NCI-H187 treated with DMSO at 0.1 percent for 48 hours (cell line): ENCODE data around the gene TPH1.

Experiments used
- DNase-seq: peaks from one replicate; lab custom pipeline; 2025; lab: John Stamatoyannopoulos, UW

The TPH1 gene

GRCh38 chr11:18046116-18046777 is at the start of gene TPH1:
TPH1 (minus strand) TSS chr11:18046269; CDS start chr11:18040762, 5,507 bp downstream.
- DNase-seq: no peak

- DNase-seq: no peak
Observed at GRCh38 chr11:18093959-18094358, 47.9 kb upstream of the TPH1 start.

GRCh38 chr11:18091731-18092130 is 45.7 kb upstream of the TPH1 start:
- DNase-seq: no peak

GRCh38 chr11:18088966-18089365 is 42.9 kb upstream of the TPH1 start:
- DNase-seq: no peak

- no peak for DNase-seq
Observed at GRCh38 chr11:18088366-18088765, 42.3 kb upstream of the TPH1 start.

- DNase-seq: no peak
Observed at GRCh38 chr11:18081551-18081950, 35.5 kb upstream of the TPH1 start.

GRCh38 chr11:18080451-18080850 is 34.4 kb upstream of the TPH1 start:
- DNase-seq: no peak

GRCh38 chr11:18078909-18079308 is 32.8 kb upstream of the TPH1 start:
- DNase-seq: no peak

GRCh38 chr11:18075444-18075843 is 29.4 kb upstream of the TPH1 start:
- DNase-seq: no peak

GRCh38 chr11:18071098-18071705 is 25.1 kb upstream of the TPH1 start:
- no peak for DNase-seq

- DNase-seq: no peak
Observed at GRCh38 chr11:18067372-18067771, 21.3 kb upstream of the TPH1 start.

GRCh38 chr11:18066626-18067025 is 20.6 kb upstream of the TPH1 start:
- no peak for DNase-seq

GRCh38 chr11:18065572-18065971 is 19.5 kb upstream of the TPH1 start:
- DNase-seq: peak; percentile 91

GRCh38 chr11:18064450-18065054 is 18.5 kb upstream of the TPH1 start:
- no peak for DNase-seq

GRCh38 chr11:18063862-18064434 is 17.9 kb upstream of the TPH1 start:
- DNase-seq: peak; percentile 62

- DNase-seq: no peak
Observed at GRCh38 chr11:18063125-18063524, 17.1 kb upstream of the TPH1 start.

- DNase-seq: no peak
Observed at GRCh38 chr11:18061351-18061750, 15.3 kb upstream of the TPH1 start.

GRCh38 chr11:18056561-18057181 is 10.6 kb upstream of the TPH1 start:
- no peak for DNase-seq

- no peak for DNase-seq
Observed at GRCh38 chr11:18054511-18055103, 8.5 kb upstream of the TPH1 start.

- DNase-seq: no peak
Observed at GRCh38 chr11:18050848-18051247, 4.8 kb upstream of the TPH1 start.

- DNase-seq: no peak
Observed at GRCh38 chr11:18036456-18036855, 9.6 kb downstream of the TPH1 start.

- DNase-seq: no peak
Observed at GRCh38 chr11:18027475-18027874, 18.6 kb downstream of the TPH1 start.
